ENCODE measurements around the gene PKD2L1. TPM values are rescaled to one million over a fixed set of nuclear protein-coding genes. Genes with fewer than 3 reads are reported as not detected.
A peak's percentile ranks its signal among the peaks of the same experiment; 100 is the strongest.
"Not testable (repeated sequence)": the region's sequence is repeated elsewhere in the genome, so short reads cannot be mapped to it uniquely, and the experiment has no call there.

The PKD2L1 gene
- polyA plus RNA-seq, 1 experiment: not detected

DNA sequence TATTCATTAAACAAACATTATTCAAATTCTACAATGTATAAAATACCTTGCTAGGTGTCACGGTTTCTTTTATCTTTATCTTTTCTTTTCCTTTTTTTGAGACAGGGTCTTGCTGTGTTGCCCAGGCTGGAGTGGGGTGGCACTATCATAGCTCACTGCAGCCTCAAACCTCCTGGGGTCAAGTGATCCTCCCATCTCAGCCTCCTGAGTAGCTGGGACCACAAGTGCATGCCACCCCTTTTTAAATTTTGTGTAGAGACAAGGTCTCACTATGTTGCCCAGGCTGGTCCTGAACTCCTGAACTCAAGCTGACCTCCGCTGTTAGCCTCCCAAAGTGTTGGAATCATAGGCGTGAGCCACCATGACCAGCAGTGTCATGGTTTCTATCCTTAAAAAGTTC, 25.6 kb downstream of the PKD2L1 start:
- CTCF ChIA-PET: interaction anchor here (0.7 to 1.7 kb wide), 5 partner anchors 13 to 204 kb away, joined by 4 to 7 read pairs (median 5); no protein-coding TSS in a partner anchor
- DNase-seq (ENCODE audit: low read depth, low spot score): no peak

DNA sequence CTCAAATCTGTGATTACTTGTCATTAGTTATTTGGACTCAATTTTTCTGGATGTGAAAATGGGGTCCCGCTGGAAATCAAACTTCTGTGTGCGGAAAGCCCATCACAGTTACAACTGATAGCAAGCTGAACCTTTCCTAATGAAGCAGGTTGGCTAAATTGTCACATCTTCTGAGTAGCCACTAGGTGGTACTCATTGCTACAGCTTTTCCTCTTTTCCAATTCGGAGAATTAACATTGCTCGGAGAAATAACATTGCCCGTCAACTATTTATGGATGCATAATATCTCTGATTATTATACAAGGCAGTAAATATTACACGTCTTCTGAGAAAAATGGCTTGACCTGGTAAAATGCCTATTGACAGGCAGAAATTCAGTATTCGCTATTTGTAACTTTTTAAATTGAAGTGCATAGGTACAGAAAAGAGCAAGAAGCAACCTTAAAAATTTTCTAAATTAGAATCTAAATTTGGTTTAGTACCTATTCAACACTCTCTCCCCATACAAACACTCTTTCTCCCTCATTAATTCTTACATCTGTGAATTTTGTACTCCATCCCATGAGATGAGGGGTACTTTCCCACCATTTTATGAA, 26.2 kb downstream of the PKD2L1 start:
- ChIA-PET POLR2A (no interaction called here), CTCF (interaction anchor here (0.6 to 1.7 kb wide), 7 partner anchors 12 to 290 kb away, joined by 3 to 10 read pairs (median 6); partner anchors contain the start of gene BLOC1S2)
- H3K4me3 ChIP-seq (ENCODE audit: low read depth, low read length): no peak overlapping the region
- TF ChIP-seq, protein P1, sequence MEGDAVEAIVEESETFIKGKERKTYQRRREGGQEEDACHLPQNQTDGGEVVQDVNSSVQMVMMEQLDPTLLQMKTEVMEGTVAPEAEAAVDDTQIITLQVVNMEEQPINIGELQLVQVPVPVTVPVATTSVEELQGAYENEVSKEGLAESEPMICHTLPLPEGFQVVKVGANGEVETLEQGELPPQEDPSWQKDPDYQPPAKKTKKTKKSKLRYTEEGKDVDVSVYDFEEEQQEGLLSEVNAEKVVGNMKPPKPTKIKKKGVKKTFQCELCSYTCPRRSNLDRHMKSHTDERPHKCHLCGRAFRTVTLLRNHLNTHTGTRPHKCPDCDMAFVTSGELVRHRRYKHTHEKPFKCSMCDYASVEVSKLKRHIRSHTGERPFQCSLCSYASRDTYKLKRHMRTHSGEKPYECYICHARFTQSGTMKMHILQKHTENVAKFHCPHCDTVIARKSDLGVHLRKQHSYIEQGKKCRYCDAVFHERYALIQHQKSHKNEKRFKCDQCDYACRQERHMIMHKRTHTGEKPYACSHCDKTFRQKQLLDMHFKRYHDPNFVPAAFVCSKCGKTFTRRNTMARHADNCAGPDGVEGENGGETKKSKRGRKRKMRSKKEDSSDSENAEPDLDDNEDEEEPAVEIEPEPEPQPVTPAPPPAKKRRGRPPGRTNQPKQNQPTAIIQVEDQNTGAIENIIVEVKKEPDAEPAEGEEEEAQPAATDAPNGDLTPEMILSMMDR (IDR thresholded peaks at IDR 0.05; ENCODE audit: low read depth, low read length): peak; percentile 74
- H3K27me3 ChIP-seq (ENCODE audit: control insufficient read depth, insufficient read depth, low read length): peaks cover 15% of the 10 kb centered on the region
- DNase-seq (ENCODE audit: low read depth, low spot score): no peak
- no peak overlapping the region for H3K27ac ChIP-seq (ENCODE audit: low read depth, low read length)
- no peaks in the 10 kb centered on the region for H3K9me3 ChIP-seq (ENCODE audit: control insufficient read depth, insufficient read depth, low read length)

More for the DNA sequence above, 25.6 kb downstream of the PKD2L1 start:
- H3K9me3 ChIP-seq (ENCODE audit: control insufficient read depth, insufficient read depth, low read length): no peaks in the 10 kb centered on the region
- POLR2A ChIA-PET: no interaction called here
- H3K27ac ChIP-seq (ENCODE audit: low read depth, low read length): no peak overlapping the region
- no peak overlapping the region for H3K4me3 ChIP-seq (ENCODE audit: low read depth, low read length)
- TF ChIP-seq, protein P1 (IDR thresholded peaks at IDR 0.05; ENCODE audit: low read depth, low read length): no peak
- peaks cover 12% of the 10 kb centered on the region for H3K27me3 ChIP-seq (ENCODE audit: control insufficient read depth, insufficient read depth, low read length)

DNA sequence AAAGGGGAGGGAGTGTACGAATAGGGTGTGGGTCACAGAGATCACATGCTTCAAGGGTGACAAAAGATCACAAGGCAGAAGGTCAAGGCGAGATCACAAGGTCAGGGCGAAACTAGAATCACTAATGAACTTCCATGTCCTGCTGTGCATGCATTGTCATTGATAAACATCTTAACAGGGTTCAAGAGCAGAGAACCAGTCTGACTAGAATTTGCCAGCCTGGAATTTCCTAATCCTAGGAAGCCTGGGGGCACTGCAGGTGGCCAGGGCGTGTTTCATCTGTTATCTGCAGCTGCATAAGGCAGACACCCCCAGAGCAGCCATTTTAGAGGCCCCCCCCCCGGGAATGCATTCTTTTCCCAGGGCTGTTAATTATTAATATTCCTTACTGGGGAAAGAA, 28.9 kb downstream of the PKD2L1 start:
- H3K27ac ChIP-seq (ENCODE audit: low read depth, low read length); DNase-seq (ENCODE audit: low read depth, low spot score); H3K4me3 ChIP-seq (ENCODE audit: low read depth, low read length); H3K9me3 ChIP-seq (ENCODE audit: control insufficient read depth, insufficient read depth, low read length); CTCF ChIA-PET; POLR2A ChIA-PET: not testable (repeated sequence)
- peaks cover 25% of the 10 kb centered on the region for H3K27me3 ChIP-seq (ENCODE audit: control insufficient read depth, insufficient read depth, low read length)

DNA sequence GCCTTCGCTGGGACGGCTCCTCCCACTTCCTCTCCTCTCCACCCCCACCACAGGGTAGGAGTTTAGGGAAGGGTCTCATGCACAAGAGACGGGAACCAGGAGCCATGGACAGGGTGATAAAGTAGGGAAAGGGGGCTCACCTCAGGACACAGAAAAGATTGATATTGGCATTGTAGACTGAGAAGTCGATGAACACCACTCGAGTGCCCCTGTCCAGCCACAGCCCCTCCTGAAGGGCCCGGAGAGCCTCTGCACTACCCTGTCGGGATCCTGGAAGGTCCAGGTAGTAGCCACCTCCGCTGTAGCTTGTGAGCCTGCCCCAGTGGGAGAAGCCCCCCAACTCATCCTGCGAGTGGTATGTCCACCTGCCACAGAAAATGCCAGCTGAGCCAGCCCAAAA, 32.8 kb downstream of the PKD2L1 start:
- Histone ChIP-seq H3K27ac (ENCODE audit: low read depth, low read length) (no peak overlapping the region), H3K4me3 (ENCODE audit: low read depth, low read length) (no peak overlapping the region), H3K9me3 (ENCODE audit: control insufficient read depth, insufficient read depth, low read length) (no peaks in the 10 kb centered on the region), H3K27me3 (ENCODE audit: control insufficient read depth, insufficient read depth, low read length) (peaks cover 29% of the 10 kb centered on the region)
- no peak for DNase-seq (ENCODE audit: low read depth, low spot score)
- TF ChIP-seq, protein P1 (IDR thresholded peaks at IDR 0.05; ENCODE audit: low read depth, low read length): no peak
- ChIA-PET CTCF (no interaction called here), POLR2A (no interaction called here)

DNA sequence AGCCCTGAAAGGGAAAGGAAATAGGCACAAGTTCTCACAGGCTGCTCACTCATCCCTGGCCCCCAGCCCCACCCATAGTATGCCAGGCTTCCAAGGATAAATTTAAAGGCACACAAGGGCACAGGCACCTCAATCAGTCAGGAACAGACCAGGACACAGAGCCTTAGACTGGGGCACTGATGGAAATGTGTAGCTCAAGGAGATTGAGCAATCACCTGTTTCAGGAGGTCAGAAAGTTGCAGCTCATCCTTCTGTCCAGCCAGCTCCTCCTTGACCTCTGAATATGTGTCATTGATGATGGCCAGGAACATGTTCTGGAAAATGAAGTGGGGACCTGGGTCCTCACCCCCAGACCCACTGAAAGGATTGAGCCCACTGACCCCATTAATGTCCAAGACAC, 37.0 kb downstream of the PKD2L1 start:
- Histone ChIP-seq H3K27ac (ENCODE audit: low read depth, low read length) (no peak overlapping the region), H3K4me3 (ENCODE audit: low read depth, low read length) (no peak overlapping the region), H3K27me3 (ENCODE audit: control insufficient read depth, insufficient read depth, low read length) (peaks cover 24% of the 10 kb centered on the region), H3K9me3 (ENCODE audit: control insufficient read depth, insufficient read depth, low read length) (no peaks in the 10 kb centered on the region)
- TF ChIP-seq, protein P1 (IDR thresholded peaks at IDR 0.05; ENCODE audit: low read depth, low read length): no peak
- CTCF ChIA-PET: no interaction called here
- POLR2A ChIA-PET: no interaction called here
- no peak for DNase-seq (ENCODE audit: low read depth, low spot score)

DNA sequence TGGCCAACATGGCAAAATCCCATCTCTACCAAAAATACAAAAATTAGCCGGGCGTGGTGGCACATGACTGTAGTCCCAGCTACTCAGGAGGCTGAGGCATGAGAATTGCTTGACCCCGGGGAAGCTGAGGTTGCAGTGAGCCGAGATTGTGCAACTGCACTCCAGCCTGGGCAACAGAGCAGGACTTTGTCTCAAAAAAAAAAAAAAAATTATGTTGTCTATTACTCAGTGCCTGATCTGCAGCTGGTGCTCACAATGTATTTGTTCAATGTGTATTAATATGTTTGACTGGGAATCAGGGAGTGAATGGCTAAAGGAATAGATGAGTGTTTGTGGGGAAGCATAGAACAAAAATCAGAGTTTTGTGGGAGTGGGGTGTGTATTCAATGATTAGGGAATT, 37.7 kb downstream of the PKD2L1 start:
- H3K4me3 ChIP-seq (ENCODE audit: low read depth, low read length); POLR2A ChIA-PET; H3K9me3 ChIP-seq (ENCODE audit: control insufficient read depth, insufficient read depth, low read length); H3K27ac ChIP-seq (ENCODE audit: low read depth, low read length); DNase-seq (ENCODE audit: low read depth, low spot score): not testable (repeated sequence)
- peaks cover 21% of the 10 kb centered on the region for H3K27me3 ChIP-seq (ENCODE audit: control insufficient read depth, insufficient read depth, low read length)
- CTCF ChIA-PET: interaction anchor here (1.4 kb wide), 1 partner anchor 12 kb away, joined by 4 read pairs; no protein-coding TSS in a partner anchor
